ENCODE results near the gene TINAGL1. TPM values are rescaled to one million over a fixed set of nuclear protein-coding genes. Genes with fewer than 3 reads are reported as not detected.

The TINAGL1 gene
- polyA plus RNA-seq, 2 of the 4 experiments (the other 2 are of a cell fraction) = 0.22 to 0.88 TPM

- TF ChIP-seq EP300 (IDR thresholded peaks at IDR 0.05) = no peak
- no peak for TF ChIP-seq POLR2A (IDR thresholded peaks at IDR 0.05; ENCODE audit: low read length)
- no peak for TF ChIP-seq PHF8 (IDR thresholded peaks at IDR 0.05; ENCODE audit: borderline replicate concordance, low read depth)
- TF ChIP-seq HES2 (IDR thresholded peaks at IDR 0.05) = no peak
- no peak for TF ChIP-seq PBX3 (IDR thresholded peaks at IDR 0.05)
- TF ChIP-seq RARB (CRISPR knock-in tag; IDR thresholded peaks at IDR 0.05) = no peak
- TF ChIP-seq RNF2 (IDR thresholded peaks at IDR 0.05; ENCODE audit: borderline replicate concordance, low read depth) = no peak
- TF ChIP-seq ZFP36 (IDR thresholded peaks at IDR 0.05; ENCODE audit: borderline replicate concordance, partially characterized antibody) = no peak
- no peak for TF ChIP-seq BCL3 (IDR thresholded peaks at IDR 0.05)
- TF ChIP-seq ELK1 (IDR thresholded peaks at IDR 0.05; ENCODE audit: low read depth, low read length) = no peak
- no peak for TF ChIP-seq FOXS1 (CRISPR knock-in tag; IDR thresholded peaks at IDR 0.05)
- TF ChIP-seq CEBPB (IDR thresholded peaks at IDR 0.05) = no peak
- no peak for TF ChIP-seq CBX8 (IDR thresholded peaks at IDR 0.05)
- ChIA-PET CTCF (interaction anchor here (0.7 to 15.8 kb wide), 7 partner anchors 8 to 193 kb away, joined by 3 to 252 read pairs (median 4); partner anchors contain the start of gene TINAGL1), POLR2A (no interaction called here)
- no peak overlapping the region for H3K27ac ChIP-seq
- ATAC-seq = no peak
- no peaks in the 10 kb centered on the region for H3K9me3 ChIP-seq
- no peak overlapping the region for H3K4me3 ChIP-seq
- FAIRE-seq = no peak
- H3K4me1 ChIP-seq = peaks cover 12% of the 10 kb centered on the region; the same call in 2 of the 3 replicates
- 52% methylated on average over 4 of the region's 4 CpGs for WGBS (ENCODE audit: missing lambda C conversion rate)
- H3K4me2 ChIP-seq = no peak overlapping the region
- no peak for DNase-seq (ENCODE audit: low read depth in 1 of 2, low spot score in 1 of 2)
Observed at GRCh38 chr1:31595836-31596736, 19.8 kb downstream of the TINAGL1 start.

DNA sequence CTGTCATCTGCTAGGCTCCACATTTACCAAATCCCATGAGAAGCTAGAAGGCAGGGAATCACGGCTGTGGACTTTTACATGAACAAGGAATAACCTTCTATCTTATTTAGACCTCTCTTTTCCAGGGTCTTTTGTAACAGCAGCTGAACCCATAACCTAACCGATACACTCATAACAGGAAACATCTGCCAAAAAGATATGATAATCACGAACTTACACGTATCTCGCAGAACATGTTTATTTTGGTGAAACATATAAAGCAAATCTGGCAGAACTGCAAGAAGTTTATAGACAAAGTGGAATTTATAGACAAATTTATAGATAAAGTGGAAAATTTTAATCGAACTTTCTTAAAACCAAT lies 20.4 kb downstream of the TINAGL1 start:
- FAIRE-seq = no peak
- ChIA-PET POLR2A (no interaction called here), CTCF (interaction anchor here (0.7 to 15.8 kb wide), 6 partner anchors 9 to 193 kb away, joined by 3 to 252 read pairs (median 4); partner anchors contain the start of gene TINAGL1)
- no peak for ATAC-seq
- 63% methylated on average over 6 of the region's 6 CpGs for WGBS (ENCODE audit: missing lambda C conversion rate)
- Histone ChIP-seq H3K27ac (no peak overlapping the region), H3K4me1 (peaks cover 8% of the 10 kb centered on the region; the same call in 2 of the 3 replicates), H3K9me3 (no peaks in the 10 kb centered on the region), H3K4me3 (no peak overlapping the region), H3K4me2 (no peak overlapping the region)
- DNase-seq (ENCODE audit: low read depth in 1 of 2, low spot score in 1 of 2) = no peak
- TF ChIP-seq ELK1 (IDR thresholded peaks at IDR 0.05; ENCODE audit: low read depth, low read length) (no peak), RNF2 (IDR thresholded peaks at IDR 0.05; ENCODE audit: borderline replicate concordance, low read depth) (no peak), RFX5 (IDR thresholded peaks at IDR 0.05) (no peak), HOXB13 (CRISPR knock-in tag; IDR thresholded peaks at IDR 0.05; ENCODE audit: low read depth) (no peak), EP300 (IDR thresholded peaks at IDR 0.05) (no peak), ZSCAN20 (CRISPR knock-in tag; IDR thresholded peaks at IDR 0.05) (no peak), MYC (IDR thresholded peaks at IDR 0.05; ENCODE audit: borderline replicate concordance, low read length) (no peak), HES2 (IDR thresholded peaks at IDR 0.05) (no peak)
- TF ChIP-seq, protein P1, sequence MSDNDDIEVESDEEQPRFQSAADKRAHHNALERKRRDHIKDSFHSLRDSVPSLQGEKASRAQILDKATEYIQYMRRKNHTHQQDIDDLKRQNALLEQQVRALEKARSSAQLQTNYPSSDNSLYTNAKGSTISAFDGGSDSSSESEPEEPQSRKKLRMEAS (IDR thresholded peaks at IDR 0.05) = no peak
- TF ChIP-seq, protein P2, sequence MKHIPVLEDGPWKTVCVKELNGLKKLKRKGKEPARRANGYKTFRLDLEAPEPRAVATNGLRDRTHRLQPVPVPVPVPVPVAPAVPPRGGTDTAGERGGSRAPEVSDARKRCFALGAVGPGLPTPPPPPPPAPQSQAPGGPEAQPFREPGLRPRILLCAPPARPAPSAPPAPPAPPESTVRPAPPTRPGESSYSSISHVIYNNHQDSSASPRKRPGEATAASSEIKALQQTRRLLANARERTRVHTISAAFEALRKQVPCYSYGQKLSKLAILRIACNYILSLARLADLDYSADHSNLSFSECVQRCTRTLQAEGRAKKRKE (CRISPR knock-in tag; IDR thresholded peaks at IDR 0.05; ENCODE audit: low read depth) = no peak
